Keratinocyte (primary cell): Measurements from ENCODE around the gene RASSF6. TPM values are rescaled to one million over a fixed set of nuclear protein-coding genes. Genes with fewer than 3 reads are reported as not detected.

Source experiments
- DNase-seq: peaks from one replicate; pipeline ENCODE4 v3.0.0-alpha.2; 2011; ENCODE audit warnings: low read depth, missing footprints, low spot score
- FAIRE-seq: peaks from 2 replicates; lab custom pipeline; 2011; peaks lifted over from hg19 to GRCh38; lab: Jason Lieb, UNC
- H2AFZ ChIP-seq: 2 replicates; pipeline ENCODE4 v1.6.0; 2012; ENCODE audit warnings: low read length, control low read depth, inconsistent platforms; ENCODE audit not compliant: control insufficient read depth
- H3K27ac ChIP-seq: 2 replicates; pipeline ENCODE4 v1.5.1; 2011; ENCODE audit warnings: low read length; ENCODE audit not compliant: control insufficient read depth, insufficient read depth
- H3K27me3 ChIP-seq: 3 replicates; pipeline ENCODE4 v1.6.0; 2011; ENCODE audit warnings: low read length; ENCODE audit not compliant: control insufficient read depth, insufficient read depth; ENCODE audit errors: extremely low read depth
- H3K36me3 ChIP-seq, 2 experiments: 2 replicates in 1 of 2; 3 replicates in 1 of 2; pipeline ENCODE4 v1.5.1; 2011; ENCODE audit warnings: low read length in 2 of 2, mild to moderate bottlenecking in 1 of 2; ENCODE audit not compliant: control insufficient read depth in 2 of 2, insufficient read depth in 2 of 2; ENCODE audit errors: extremely low read depth in 1 of 2
- H3K4me1 ChIP-seq: 3 replicates; pipeline ENCODE4 v1.5.1; 2011; ENCODE audit warnings: low read length; ENCODE audit not compliant: control insufficient read depth, insufficient read depth; ENCODE audit errors: extremely low read depth
- H3K4me2 ChIP-seq: 3 replicates; pipeline ENCODE4 v1.6.0; 2011; ENCODE audit warnings: low read depth, low read length; ENCODE audit not compliant: control insufficient read depth, insufficient read depth; ENCODE audit errors: extremely low read depth
- H3K4me3 ChIP-seq, 3 experiments: fragments of 200-600 bp in 1 of 3; sonication (generic) in 1 of 3; 2 replicates in 2 of 3; 3 replicates in 1 of 3; pipeline ENCODE4 v1.5.1; 2011 to 2016; ENCODE audit warnings: low read length in 3 of 3, mild to moderate bottlenecking in 3 of 3, control low read depth in 2 of 3, inconsistent platforms in 1 of 3, low read depth in 1 of 3, mixed read lengths in 1 of 3, mixed run types in 1 of 3, moderate library complexity in 1 of 3; ENCODE audit not compliant: control insufficient read depth in 2 of 3, insufficient read depth in 2 of 3; ENCODE audit errors: extremely low read depth in 1 of 3
- H3K79me2 ChIP-seq: 2 replicates; pipeline ENCODE4 v1.6.0; 2012; ENCODE audit warnings: low read length; ENCODE audit not compliant: control insufficient read depth, insufficient read depth
- H3K9ac ChIP-seq: 3 replicates; pipeline ENCODE4 v1.6.0; 2011; ENCODE audit warnings: low read length; ENCODE audit not compliant: control insufficient read depth, insufficient read depth; ENCODE audit errors: extremely low read depth
- H3K9me1 ChIP-seq: 3 replicates; pipeline ENCODE4 v1.6.0; 2011; ENCODE audit warnings: low read length; ENCODE audit not compliant: control insufficient read depth, insufficient read depth; ENCODE audit errors: extremely low read depth
- H3K9me3 ChIP-seq: 2 replicates; pipeline ENCODE4 v1.5.1; 2012; ENCODE audit warnings: low read depth, low read length; ENCODE audit not compliant: control insufficient read depth
- H4K20me1 ChIP-seq: 3 replicates; pipeline ENCODE4 v1.6.0; 2011; ENCODE audit warnings: low read length; ENCODE audit not compliant: control insufficient read depth, insufficient read depth; ENCODE audit errors: extremely low read depth
- EZH2 ChIP-seq: IDR thresholded peaks from one replicate; pipeline ENCODE4 v1.6.1; 2012; ENCODE audit warnings: inconsistent platforms, mild to moderate bottlenecking, low read length, moderate library complexity
- dilution Hi-C: fragments of 300-500 bp; cut with MboI; formaldehyde crosslinking; loops from one replicate; pipeline ENCODE4 v1.7.0; 2020; ENCODE audit warnings: low sequenced_read_pairs; ENCODE audit not compliant: extremely low pct_ligation_motif_present
- polyA plus RNA-seq, 5 experiments: library from polyadenylated mRNA; depleted of rRNA in 3 of 5; stranded (reverse) in 3 of 5; stranded (forward) in 1 of 5; unstranded in 1 of 5; fragments of >200 nt; gene quantifications; 1 replicate in 1 of 5; 2 replicates in 3 of 5; 3 replicates in 1 of 5; pipeline versions ENCODE4 v1.2.1 to v1.2.3, GENCODE V29; 2011 to 2012; ENCODE audit warnings: missing spikeins in 2 of 5, low read depth in 1 of 5, low replicate concordance in 1 of 5
- TF ChIP-seq, protein P1 (sequence below), 3 experiments: IDR thresholded peaks in 1 of 3; conservative IDR thresholded peaks in 1 of 3; optimal IDR thresholded peaks in 1 of 3; 2 replicates in 2 of 3; 3 replicates in 1 of 3; pipeline versions ENCODE3 to v1.5.1; 2011; ENCODE audit warnings: low read length in 3 of 3, mild to moderate bottlenecking in 3 of 3, moderate library complexity in 2 of 3, control low read depth in 1 of 3, inconsistent platforms in 1 of 3; ENCODE audit not compliant: insufficient read depth in 2 of 3; ENCODE audit errors: extremely low read depth in 1 of 3

Gene RASSF6
- polyA plus RNA-seq, 1 donor (not counting 4 experiments of a cell fraction or from before 2014, with no cell fraction given) = 4.4 TPM

GRCh38 chr4:73577371-73577770 is 42.9 kb downstream of the RASSF6 start:
- Histone ChIP-seq H3K4me3 (no peak overlapping the region), H3K9ac (no peak overlapping the region), H3K4me1 (peaks cover 5% of the 10 kb centered on the region), H3K4me2 (no peak overlapping the region), H3K36me3 (peaks cover 0 to 1% of the 10 kb centered on the region in 2 experiments), H3K27me3 (no peaks in the 10 kb centered on the region), H3K27ac (no peak overlapping the region), H3K9me3 (no peaks in the 10 kb centered on the region), H2AFZ (no peak overlapping the region), H3K79me2 (no peaks in the 10 kb centered on the region), H3K9me1 (no peaks in the 10 kb centered on the region), H4K20me1 (no peaks in the 10 kb centered on the region)
- FAIRE-seq = no peak
- DNase-seq = no peak
- TF ChIP-seq, protein P1, sequence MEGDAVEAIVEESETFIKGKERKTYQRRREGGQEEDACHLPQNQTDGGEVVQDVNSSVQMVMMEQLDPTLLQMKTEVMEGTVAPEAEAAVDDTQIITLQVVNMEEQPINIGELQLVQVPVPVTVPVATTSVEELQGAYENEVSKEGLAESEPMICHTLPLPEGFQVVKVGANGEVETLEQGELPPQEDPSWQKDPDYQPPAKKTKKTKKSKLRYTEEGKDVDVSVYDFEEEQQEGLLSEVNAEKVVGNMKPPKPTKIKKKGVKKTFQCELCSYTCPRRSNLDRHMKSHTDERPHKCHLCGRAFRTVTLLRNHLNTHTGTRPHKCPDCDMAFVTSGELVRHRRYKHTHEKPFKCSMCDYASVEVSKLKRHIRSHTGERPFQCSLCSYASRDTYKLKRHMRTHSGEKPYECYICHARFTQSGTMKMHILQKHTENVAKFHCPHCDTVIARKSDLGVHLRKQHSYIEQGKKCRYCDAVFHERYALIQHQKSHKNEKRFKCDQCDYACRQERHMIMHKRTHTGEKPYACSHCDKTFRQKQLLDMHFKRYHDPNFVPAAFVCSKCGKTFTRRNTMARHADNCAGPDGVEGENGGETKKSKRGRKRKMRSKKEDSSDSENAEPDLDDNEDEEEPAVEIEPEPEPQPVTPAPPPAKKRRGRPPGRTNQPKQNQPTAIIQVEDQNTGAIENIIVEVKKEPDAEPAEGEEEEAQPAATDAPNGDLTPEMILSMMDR (optimal IDR thresholded peaks at IDR 0.05 in 1 of 3, IDR thresholded peaks at IDR 0.05 in 1 of 3, conservative IDR thresholded peaks at IDR 0.05 in 1 of 3; ENCODE audit: extremely low read depth in 1 of 3, insufficient read depth in 2 of 3, low read length in 3 of 3) = no peak
- no peak for TF ChIP-seq EZH2
- dilution Hi-C loops = no loop called here

DNA sequence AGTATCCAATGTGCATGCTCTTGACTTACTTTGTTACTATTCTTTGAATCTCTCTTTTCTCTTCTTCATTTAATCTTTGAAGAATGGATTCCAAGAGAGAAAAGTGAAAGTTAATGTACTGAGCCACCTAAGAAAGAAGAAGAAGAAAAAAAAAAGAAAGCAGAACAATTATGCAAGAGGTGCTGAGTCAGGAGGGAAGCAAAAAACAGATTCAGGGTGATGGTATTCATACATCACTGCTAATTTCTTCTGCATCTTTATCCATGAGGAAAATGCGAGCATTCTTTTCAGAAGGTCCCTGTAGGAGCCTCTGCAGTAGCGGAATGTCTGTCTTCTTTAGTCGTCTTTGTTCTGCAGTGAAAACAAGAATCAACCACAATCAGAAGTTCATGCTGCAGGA is 43.9 kb downstream of the RASSF6 start:
- FAIRE-seq (no peak), DNase-seq (no peak)
- dilution Hi-C loops = no loop called here
- Histone ChIP-seq H3K4me2 (no peak overlapping the region), H4K20me1 (no peaks in the 10 kb centered on the region), H2AFZ (no peak overlapping the region), H3K9ac (no peak overlapping the region), H3K27ac (no peak overlapping the region), H3K27me3 (no peaks in the 10 kb centered on the region), H3K4me3 (no peak overlapping the region), H3K79me2 (no peaks in the 10 kb centered on the region), H3K4me1 (peaks cover 5% of the 10 kb centered on the region), H3K36me3 (peaks cover 0 to 1% of the 10 kb centered on the region in 2 experiments), H3K9me3 (no peaks in the 10 kb centered on the region), H3K9me1 (no peaks in the 10 kb centered on the region)
- TF ChIP-seq, protein P1 (optimal IDR thresholded peaks at IDR 0.05 in 1 of 3, IDR thresholded peaks at IDR 0.05 in 1 of 3, conservative IDR thresholded peaks at IDR 0.05 in 1 of 3; ENCODE audit: extremely low read depth in 1 of 3, insufficient read depth in 2 of 3, low read length in 3 of 3) = no peak
- no peak for TF ChIP-seq EZH2
